GM10266 (cell line): ENCODE measurements around the gene DMTF1.

Experiments
- DNase-seq: peaks from one replicate; pipeline ENCODE4 v3.0.0; 2012; ENCODE audit errors: extremely low spot score
- TF ChIP-seq, protein P1 (sequence below): IDR thresholded peaks from 2 replicates; pipeline ENCODE4 v1.5.1; 2012; ENCODE audit warnings: mild to moderate bottlenecking, low read depth; ENCODE audit not compliant: control insufficient read depth, insufficient read depth; ENCODE audit errors: missing control alignments

DMTF1 gene

DNA sequence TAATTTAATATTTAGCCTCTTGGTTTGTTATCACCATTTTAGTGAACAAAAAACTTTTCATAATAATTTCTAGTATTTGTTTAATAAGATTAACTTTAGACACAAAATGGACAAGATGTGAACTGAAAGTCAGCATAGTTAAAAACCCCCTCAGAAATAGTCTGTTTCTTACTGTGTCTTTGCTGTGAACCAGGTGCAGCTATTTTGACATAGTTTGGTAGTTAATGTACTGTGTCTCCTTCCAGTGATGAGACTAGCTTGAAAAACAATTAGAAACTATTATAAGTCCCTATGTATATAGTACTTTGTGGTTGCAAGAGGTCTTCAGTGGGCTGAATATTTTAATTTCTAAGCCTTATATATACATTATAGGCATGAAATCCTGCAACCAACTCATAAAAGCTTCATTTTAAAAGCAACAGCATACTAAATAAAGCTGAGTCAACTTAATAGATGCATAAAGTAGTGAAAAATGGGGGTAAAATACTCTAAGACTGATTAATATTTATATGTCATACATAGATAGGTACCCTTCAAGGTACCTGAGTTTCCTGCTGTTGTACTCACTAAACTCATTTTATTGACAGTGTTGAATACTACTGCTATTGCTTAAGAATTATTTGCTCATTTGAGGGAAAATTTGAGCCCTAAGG, 19.2 kb downstream of the DMTF1 start:
- DNase-seq, result no peak
- TF ChIP-seq, protein P1, sequence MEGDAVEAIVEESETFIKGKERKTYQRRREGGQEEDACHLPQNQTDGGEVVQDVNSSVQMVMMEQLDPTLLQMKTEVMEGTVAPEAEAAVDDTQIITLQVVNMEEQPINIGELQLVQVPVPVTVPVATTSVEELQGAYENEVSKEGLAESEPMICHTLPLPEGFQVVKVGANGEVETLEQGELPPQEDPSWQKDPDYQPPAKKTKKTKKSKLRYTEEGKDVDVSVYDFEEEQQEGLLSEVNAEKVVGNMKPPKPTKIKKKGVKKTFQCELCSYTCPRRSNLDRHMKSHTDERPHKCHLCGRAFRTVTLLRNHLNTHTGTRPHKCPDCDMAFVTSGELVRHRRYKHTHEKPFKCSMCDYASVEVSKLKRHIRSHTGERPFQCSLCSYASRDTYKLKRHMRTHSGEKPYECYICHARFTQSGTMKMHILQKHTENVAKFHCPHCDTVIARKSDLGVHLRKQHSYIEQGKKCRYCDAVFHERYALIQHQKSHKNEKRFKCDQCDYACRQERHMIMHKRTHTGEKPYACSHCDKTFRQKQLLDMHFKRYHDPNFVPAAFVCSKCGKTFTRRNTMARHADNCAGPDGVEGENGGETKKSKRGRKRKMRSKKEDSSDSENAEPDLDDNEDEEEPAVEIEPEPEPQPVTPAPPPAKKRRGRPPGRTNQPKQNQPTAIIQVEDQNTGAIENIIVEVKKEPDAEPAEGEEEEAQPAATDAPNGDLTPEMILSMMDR, result no peak

DNA sequence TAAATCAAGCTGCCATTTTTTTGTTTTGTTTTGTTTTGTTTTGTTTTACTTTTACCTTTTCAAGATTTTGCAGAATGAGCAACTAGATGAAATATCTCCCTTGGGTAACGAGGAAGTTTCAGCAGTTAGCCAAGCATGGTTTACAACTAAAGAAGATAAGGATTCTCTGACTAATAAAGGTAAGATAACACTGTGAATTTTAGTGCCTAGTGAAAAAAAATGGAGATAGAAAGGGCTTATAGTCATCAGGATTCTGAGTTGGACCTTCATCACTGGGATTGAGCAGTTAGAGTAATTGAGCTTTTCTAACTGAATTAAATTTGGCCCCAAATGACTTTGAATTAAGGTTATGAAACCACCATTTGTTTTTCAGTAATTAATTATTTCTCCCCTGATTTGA, 21.2 kb downstream of the DMTF1 start:
- no peak for DNase-seq
- TF ChIP-seq, protein P1, result no peak

DNA sequence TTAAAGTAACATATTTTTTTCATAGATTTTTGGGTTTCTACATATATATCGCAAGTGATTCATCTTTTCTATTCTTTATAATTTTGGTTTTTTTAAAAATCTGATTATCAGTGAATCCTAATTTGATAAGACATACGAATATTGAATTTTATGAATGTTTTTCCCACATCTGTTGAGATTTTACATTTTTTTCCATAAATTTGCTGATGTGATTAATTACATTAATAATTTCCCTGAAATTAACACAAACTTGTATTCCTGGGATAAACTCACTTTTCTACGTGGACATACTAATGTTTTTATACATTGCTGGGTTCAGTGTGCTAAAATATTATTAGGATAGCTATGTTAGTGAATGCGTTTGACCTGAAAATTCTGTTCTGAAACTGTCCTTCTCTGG, 26.1 kb downstream of the DMTF1 start:
- DNase-seq, result no peak
- TF ChIP-seq, protein P1, result no peak

DNA sequence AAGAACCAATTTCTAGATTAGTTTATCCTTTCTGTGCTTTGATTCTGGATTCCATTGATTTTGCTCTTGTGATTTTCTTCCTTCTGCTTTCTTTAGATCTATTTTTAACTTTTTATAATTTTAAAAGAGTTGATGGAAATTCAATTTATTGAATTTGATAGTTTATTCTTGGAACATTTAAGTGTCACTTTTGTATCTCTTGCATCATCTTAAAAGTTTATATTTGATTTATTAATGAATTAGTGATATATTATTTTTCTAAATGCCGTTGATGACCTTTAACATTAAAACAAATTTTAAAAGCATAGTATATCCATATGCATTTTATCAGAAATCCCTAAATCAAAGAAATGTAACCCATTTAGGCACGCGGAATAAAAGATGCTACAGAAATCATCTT, 26.9 kb downstream of the DMTF1 start:
- DNase-seq, result no peak
- TF ChIP-seq, protein P1, result no peak

DNA sequence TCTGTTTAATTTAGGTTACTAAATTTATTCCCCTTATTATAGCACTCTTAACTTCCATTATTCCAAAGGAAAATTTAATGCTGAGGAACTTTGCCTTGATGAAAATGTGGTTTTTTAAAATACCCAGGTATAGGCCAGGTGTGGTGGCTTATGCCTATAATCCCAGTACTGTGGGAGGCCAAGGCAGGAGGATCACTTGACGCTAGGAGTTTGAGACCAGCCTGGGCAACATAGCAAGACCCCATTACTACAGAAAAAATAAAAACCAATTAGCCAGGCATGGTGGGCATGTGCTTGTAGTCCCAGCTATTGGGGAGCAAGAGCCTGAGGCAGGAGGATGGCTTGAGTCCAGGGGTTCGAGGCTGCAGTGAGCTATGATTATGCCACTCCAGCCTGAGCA, 34.9 kb downstream of the DMTF1 start:
- TF ChIP-seq, protein P1, result no peak

DNA sequence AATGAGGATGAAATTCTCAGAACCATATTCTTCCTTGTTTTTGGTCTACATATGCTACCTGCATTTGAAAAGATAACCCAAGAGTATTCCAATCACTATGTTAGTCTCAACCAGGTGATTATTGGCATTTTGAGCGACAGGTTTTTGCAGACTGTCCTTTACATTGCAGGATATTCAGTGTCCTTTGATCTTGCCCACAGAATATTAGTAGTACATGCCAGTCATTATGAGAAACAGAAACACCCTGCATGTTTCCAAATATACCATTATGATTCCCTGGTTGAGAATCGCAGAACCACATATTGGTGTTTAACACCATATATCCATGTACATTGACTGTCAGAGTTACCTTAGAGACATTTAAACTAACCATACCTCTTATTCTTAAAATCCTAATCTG, 36.7 kb downstream of the DMTF1 start:
- no peak for DNase-seq
- TF ChIP-seq, protein P1, result no peak

More for the DNA sequence above, 34.9 kb downstream of the DMTF1 start:
- no peak for DNase-seq

DNA sequence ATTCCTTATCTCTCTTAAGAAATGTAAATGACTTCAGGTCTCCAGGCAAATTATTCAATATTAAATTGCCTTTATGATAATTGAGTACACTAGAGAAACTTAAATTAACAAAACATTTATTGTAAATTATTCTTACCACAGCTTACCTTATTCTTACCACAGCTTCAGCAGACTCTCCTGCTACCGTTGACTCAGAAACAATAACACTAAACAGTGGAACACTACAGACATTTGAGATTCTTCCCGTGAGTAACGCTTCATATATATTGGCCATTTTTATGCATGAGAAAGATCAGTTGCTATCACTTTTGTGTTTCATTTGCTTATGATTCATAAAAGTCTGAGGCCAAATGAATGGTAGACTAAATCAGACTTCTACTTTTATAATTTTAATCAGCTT, 38.5 kb downstream of the DMTF1 start:
- TF ChIP-seq, protein P1, result no peak
- no peak for DNase-seq
